Effector memory CD4-positive, alpha-beta T cell (primary cell): ENCODE data around the gene GET3.

Source experiments
- DNase-seq, 3 donors: peaks; one replicate each; pipeline ENCODE4 v3.0.0-alpha.2; 2020
- H3K27ac ChIP-seq: 2 replicates; pipeline ENCODE4 v1.7.0; 2013; ENCODE audit warnings: mild to moderate bottlenecking, low read length, moderate library complexity; ENCODE audit not compliant: insufficient read depth, poor library complexity, severe bottlenecking
- H3K27me3 ChIP-seq: replicated peaks from 2 replicates; pipeline ENCODE4 v1.7.0; 2013; ENCODE audit warnings: mild to moderate bottlenecking, low read length; ENCODE audit not compliant: insufficient read depth, control insufficient read depth, poor library complexity, severe bottlenecking
- H3K36me3 ChIP-seq: 2 replicates; pipeline ENCODE4 v1.7.0; 2013; ENCODE audit warnings: mild to moderate bottlenecking, low read length, moderate library complexity; ENCODE audit not compliant: control insufficient read depth, insufficient read depth
- H3K4me1 ChIP-seq: 2 replicates; pipeline ENCODE4 v1.7.0; 2013; ENCODE audit warnings: low read length, mild to moderate bottlenecking; ENCODE audit not compliant: control insufficient read depth, insufficient read depth, poor library complexity, severe bottlenecking
- H3K4me3 ChIP-seq: 2 replicates; pipeline ENCODE4 v1.7.0; 2013; ENCODE audit warnings: low read length, low read depth, mild to moderate bottlenecking; ENCODE audit not compliant: insufficient read depth, poor library complexity, severe bottlenecking
- H3K9me3 ChIP-seq: 2 replicates; pipeline ENCODE4 v1.7.0; 2013; ENCODE audit warnings: mild to moderate bottlenecking, low read length, moderate library complexity; ENCODE audit not compliant: control insufficient read depth

The GET3 gene

DNA sequence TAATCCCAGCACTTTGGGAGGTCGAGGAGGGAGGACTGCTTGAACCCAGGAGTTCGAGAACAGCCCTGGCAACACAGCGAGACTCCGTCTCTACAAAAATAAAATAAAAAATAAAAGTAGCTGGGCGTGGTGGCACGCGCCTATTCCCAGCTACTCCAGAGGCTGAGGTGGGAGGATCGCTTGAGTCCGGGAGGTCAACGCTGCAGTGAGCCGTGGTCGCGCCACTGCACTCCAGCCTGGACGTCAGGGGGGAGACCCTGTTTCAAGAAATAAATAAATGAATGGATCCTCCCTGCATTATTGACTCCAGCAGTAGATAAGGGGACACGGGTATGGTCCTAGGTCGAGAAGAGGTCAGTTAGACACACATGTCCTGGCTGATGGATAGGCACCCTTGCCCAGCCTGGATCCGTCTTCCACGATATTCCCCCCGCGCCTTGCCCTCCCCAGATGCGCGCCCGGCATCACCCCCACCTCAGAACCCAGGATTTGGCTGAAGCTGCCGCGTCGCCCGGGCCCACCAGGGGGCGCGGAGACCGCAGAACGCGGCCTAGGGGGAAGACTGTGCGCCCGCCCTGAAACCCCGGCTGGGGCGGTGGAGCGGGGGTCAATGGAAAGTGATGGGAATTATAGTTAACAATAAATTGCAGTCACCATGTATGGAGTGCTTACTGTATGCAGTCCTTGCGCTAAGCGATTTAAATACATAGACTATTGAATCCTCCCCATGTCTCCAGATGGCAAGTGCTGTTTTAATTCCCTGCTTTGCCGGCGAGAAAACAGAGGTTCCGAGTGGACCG, 40.1 kb downstream of the GET3 start:
- H3K9me3 ChIP-seq = no peaks in the 10 kb centered on the region
- no peaks in the 10 kb centered on the region for H3K36me3 ChIP-seq
- no peaks in the 10 kb centered on the region for H3K27me3 ChIP-seq
- H3K4me1 ChIP-seq = peaks cover 26% of the 10 kb centered on the region
- peak overlapping the region; percentile 87 for H3K27ac ChIP-seq
- DNase-seq = peak; percentile 58 to 70 (median 64)
- peak overlapping the region; percentile 71 for H3K4me3 ChIP-seq

DNA sequence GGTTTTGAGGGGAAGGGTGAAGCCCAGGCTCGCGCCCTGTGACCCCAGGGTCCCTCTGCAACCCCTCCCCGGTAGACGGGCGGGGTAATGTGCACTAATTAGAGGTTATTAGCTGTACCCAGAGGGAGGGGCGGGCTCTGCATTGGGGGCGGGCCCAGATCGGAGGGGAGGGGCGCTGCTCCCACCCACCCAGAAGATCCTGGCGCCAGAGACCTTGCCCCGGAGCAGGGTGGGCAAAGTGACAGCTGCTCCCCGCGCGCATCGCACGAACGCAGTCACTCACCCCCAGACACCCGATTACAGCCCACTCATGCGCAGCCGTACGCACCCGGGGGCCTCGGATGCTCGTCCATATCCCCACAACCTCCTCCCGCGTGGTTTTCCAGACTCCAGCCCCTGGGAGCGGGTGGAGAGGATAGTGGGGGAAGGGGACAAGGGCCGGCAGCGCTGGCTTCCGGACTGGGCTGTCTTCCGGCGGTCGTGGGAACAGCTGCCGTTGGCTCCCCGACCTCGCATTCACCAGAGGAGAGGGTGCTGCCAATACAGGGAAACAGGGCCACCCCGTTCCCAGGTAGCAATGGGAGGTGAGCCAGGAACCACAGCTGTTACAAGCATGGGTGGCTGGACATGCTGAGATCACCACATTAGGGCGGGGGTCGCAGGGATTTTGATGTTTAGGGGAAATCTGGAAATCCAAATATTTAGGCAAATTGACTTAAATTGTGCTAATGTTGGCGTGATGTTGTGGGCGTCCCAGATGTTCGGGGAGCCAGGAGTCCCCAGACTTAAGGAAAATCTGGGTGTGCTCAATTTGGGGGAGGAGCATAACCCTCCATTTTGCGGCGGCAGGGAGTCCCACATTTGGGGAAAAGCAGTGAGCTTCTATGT, 41.0 kb downstream of the GET3 start:
- H3K9me3 ChIP-seq = no peaks in the 10 kb centered on the region
- H3K27me3 ChIP-seq = no peaks in the 10 kb centered on the region
- peak overlapping the region; percentile 71 for H3K4me3 ChIP-seq
- peaks cover 33% of the 10 kb centered on the region for H3K4me1 ChIP-seq
- DNase-seq = peak in 1 of 3 donors; percentile 24
- H3K27ac ChIP-seq = peak overlapping the region; percentile 87
- no peaks in the 10 kb centered on the region for H3K36me3 ChIP-seq

DNA sequence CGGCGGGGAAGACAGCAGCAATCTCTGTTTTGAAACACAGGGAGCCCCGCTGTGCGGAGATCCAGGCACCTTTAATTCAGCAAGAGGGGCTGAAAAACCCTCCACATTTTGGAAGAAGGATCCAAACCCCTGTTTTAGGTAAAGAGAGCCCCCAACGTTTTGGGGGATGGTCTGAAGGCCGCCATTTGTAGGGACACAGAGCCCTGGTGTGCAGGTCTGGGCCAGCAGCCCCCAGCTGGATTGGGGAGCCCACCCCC, 41.5 kb downstream of the GET3 start:
- no peaks in the 10 kb centered on the region for H3K36me3 ChIP-seq
- no peak for DNase-seq
- H3K9me3 ChIP-seq = no peaks in the 10 kb centered on the region
- H3K27me3 ChIP-seq = no peaks in the 10 kb centered on the region
- peaks cover 39% of the 10 kb centered on the region for H3K4me1 ChIP-seq
- H3K27ac ChIP-seq = peak overlapping the region; percentile 87
- peak overlapping the region; percentile 71 for H3K4me3 ChIP-seq

DNA sequence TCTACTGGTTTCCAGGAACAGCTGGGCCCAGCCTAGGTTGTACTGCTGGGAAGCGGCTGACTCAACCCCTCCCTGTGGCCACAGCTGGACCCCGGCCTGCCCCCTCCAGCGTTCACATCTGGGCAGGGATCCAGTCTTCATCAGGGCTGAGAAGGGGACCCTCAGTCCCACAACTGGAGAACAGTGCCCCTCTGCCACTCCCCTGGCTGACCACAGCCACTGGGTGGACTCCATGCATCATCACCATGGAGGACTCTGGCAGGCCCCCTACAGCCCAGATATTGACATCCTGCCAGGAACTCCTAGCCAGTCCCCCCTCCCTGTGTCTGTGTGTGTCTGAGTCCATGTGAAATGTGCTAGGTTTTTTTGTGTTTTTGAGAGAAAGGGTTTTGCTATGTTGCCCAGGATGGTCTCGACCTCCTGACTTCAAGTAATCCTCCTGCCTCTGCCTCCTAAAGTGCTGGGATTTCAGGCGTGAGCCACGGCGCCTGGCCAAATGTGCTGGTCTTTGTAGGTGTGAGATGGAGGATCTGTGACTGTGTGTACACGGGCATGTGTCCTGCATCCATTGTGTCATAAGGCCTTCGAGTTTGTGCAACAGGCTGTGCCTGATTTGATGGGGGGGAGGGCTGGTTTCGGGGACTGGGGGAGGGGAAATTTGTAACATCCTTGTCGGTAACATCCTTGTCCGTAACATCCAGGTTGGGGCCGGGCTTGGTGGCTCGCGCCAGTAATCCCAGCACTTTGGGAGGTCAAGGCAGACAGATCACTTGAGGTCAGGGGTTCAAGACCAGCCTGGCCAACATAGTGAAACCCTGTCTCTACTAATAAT, 42.1 kb downstream of the GET3 start:
- Histone ChIP-seq H3K4me1 (peaks cover 45% of the 10 kb centered on the region), H3K9me3 (no peaks in the 10 kb centered on the region), H3K36me3 (no peaks in the 10 kb centered on the region), H3K27me3 (no peaks in the 10 kb centered on the region), H3K27ac (peak overlapping the region; percentile 87), H3K4me3 (no peak overlapping the region)
- DNase-seq = no peak

DNA sequence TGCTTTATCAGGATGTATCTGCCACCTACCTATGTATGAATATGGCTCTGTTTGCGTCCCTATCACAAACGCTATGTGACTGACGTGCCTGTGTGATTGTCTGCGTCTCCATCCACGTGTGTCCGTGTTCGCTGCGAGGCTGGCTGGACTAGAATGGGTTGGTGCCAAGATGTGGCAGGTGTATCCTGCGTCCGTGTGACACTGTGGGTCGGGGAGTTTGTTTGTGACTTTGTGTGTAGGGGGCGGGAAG, 44.8 kb downstream of the GET3 start:
- no peak for DNase-seq
- H3K4me1 ChIP-seq = peaks cover 67% of the 10 kb centered on the region
- no peaks in the 10 kb centered on the region for H3K9me3 ChIP-seq
- H3K27me3 ChIP-seq = no peaks in the 10 kb centered on the region
- H3K36me3 ChIP-seq = no peaks in the 10 kb centered on the region
- no peak overlapping the region for H3K4me3 ChIP-seq
- H3K27ac ChIP-seq = peak overlapping the region; percentile 97

DNA sequence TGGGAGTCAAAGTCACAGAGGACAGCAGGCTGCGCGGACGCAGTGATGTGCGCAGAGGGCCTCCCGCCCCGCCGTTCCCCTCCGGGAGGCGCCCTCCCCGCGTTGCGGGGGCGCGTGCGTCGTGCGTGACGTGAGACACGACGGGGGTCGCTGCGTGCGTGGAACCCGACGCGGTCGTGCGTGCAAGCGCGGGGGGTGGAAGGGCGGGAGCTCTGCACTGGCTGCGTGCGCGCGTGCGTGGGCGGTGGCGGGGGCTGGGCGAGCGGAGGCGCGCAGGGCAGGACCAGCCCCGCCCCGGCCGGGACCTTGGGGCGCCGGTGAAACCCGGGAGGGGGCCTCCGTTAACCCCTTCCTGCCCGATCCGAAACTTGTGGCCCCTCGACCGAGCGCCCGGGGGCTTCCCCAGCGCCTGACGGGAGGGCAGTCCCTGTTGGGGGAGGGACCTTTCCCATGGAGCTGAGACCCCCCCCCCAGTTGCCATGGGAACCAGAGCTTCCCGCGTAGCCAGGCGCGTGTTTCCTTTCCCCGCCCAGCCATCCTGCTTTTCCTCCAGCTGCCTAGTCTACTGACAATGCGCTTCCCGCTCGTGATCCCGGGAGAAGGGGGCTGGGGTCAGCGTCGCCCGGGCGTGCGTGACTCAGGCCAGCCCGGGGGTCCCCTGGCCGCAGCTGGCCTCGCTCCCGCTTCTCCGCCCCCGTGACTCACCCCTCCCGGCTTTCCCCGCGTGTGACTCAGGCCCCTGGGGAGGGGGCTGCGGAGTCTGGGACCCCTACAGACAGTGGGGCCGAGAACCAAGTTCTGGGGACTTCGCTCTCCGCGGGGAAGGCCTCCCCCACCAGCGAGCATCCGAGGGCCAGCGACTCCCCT, 45.4 kb downstream of the GET3 start:
- Histone ChIP-seq H3K27ac (peak overlapping the region; percentile 97), H3K36me3 (no peaks in the 10 kb centered on the region), H3K27me3 (no peaks in the 10 kb centered on the region), H3K9me3 (no peaks in the 10 kb centered on the region), H3K4me3 (peak overlapping the region; percentile 45), H3K4me1 (peaks cover 62% of the 10 kb centered on the region)
- peak; percentile 89 to 94 (median 92) for DNase-seq

DNA sequence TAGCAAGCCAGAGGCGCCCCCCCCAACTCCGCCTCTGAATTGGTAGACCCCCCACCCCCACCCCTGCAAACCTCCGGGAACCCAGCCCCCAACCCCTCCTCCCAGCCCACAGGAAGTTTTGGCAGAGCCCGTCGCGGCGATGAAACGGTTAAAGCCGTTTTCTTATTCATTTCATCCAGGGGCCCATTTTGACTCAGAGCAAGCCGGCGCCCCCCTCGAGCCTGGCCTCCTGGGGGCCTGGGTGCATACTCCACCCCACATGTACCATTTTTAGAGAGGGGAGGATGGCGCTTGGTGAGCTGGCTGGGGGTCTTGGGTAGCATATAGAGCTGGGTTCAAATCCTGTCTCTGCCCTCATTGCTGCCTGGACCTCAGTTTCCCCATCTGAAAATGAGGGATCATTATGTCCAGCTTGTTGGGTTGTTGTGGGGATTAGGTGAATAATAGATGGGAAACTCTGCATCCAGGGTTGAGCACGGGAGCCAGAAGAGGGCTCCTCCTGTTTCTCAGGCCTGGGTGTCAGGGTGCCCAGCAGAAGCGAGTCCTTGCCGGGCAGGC, 46.1 kb downstream of the GET3 start:
- no peaks in the 10 kb centered on the region for H3K36me3 ChIP-seq
- DNase-seq = no peak
- peak overlapping the region; percentile 97 for H3K27ac ChIP-seq
- peaks cover 58% of the 10 kb centered on the region for H3K4me1 ChIP-seq
- H3K4me3 ChIP-seq = peak overlapping the region; percentile 45
- H3K9me3 ChIP-seq = no peaks in the 10 kb centered on the region
- no peaks in the 10 kb centered on the region for H3K27me3 ChIP-seq

DNA sequence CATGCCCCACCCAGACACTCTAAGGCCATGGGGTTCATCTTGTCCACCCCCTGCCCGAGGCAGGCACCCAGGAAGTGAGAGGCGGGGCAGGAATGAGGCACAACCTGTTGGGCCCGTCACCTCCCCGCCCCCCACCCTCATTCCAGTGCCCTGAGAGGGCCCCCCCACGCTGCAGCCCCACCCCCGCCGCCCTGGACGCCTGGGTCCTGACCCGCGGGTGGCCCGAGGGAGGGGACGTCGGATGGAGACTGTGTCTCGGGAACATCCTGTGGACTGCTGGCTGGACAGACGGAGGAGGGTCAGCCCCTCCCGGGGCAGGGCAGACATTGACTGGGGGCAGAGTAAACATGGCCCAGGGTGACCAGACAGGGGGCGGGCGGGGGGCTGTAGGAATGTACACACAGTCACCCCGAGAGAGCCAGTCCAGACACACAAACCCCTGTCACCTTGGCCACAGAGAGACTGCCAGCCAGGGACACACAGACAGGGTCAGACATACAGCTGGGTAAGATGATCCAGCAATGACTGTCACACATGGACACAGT, 46.6 kb downstream of the GET3 start:
- no peaks in the 10 kb centered on the region for H3K27me3 ChIP-seq
- no peaks in the 10 kb centered on the region for H3K36me3 ChIP-seq
- no peak for DNase-seq
- peaks cover 58% of the 10 kb centered on the region for H3K4me1 ChIP-seq
- H3K27ac ChIP-seq = peak overlapping the region; percentile 97
- H3K9me3 ChIP-seq = no peaks in the 10 kb centered on the region
- H3K4me3 ChIP-seq = no peak overlapping the region

DNA sequence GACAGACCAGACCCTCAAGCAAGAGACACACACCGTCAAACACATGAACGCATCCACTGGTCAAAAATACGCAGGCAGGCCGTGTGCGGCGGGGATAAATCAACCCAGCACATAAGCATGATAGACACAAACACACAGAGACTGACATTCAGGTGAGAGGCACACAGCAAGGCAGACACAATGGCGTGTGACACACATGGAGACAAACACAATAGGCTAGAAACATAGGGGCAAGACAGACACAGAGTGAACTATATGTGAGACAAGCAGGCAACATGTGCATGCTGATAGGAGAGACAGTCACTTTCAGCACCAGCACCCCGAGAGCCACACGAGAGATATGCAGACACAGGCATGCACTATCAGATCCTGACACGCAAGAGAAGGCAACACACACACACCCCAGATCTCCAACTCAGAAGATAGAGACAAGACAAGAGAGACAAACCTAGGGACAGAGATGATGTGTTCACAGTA, 47.1 kb downstream of the GET3 start:
- Histone ChIP-seq H3K4me1 (peaks cover 62% of the 10 kb centered on the region), H3K4me3 (no peak overlapping the region)

More for the DNA sequence above, 47.1 kb downstream of the GET3 start:
- DNase-seq = peak in 1 of 3 donors; percentile 27
- Histone ChIP-seq H3K9me3 (no peaks in the 10 kb centered on the region), H3K27me3 (no peaks in the 10 kb centered on the region), H3K27ac (peak overlapping the region; percentile 97), H3K36me3 (no peaks in the 10 kb centered on the region)
